Hepatocyte (in vitro differentiated cells): ENCODE data around the gene PRKAR1B. TPM values are rescaled to one million over a fixed set of nuclear protein-coding genes. Genes with fewer than 3 reads are reported as not detected.

Experiments
- DNase-seq: peaks from one replicate; pipeline ENCODE4 v3.0.0-alpha.2; 2016; ENCODE audit warnings: low spot score
- H2AFZ ChIP-seq: fragments of 200-600 bp; sonication (generic); 2 replicates; pipeline ENCODE4 v1.6.0; 2016; ENCODE audit warnings: antibody characterized with exemption, mild to moderate bottlenecking
- H3K27ac ChIP-seq: fragments of 200-600 bp; sonication (generic); 2 replicates; pipeline ENCODE4 v1.5.1; 2016; ENCODE audit warnings: mild to moderate bottlenecking
- H3K27me3 ChIP-seq: fragments of 200-600 bp; sonication (generic); 2 replicates; pipeline ENCODE4 v1.6.1; 2016
- H3K36me3 ChIP-seq: fragments of 200-600 bp; sonication (generic); replicated peaks from 2 replicates; pipeline ENCODE4 v1.5.1; 2016; ENCODE audit warnings: low read depth; ENCODE audit not compliant: insufficient read depth
- H3K4me1 ChIP-seq: fragments of 200-600 bp; sonication (generic); 2 replicates; pipeline ENCODE4 v1.5.1; 2016; ENCODE audit warnings: mild to moderate bottlenecking, moderate library complexity; ENCODE audit not compliant: insufficient read depth
- H3K4me2 ChIP-seq: fragments of 200-600 bp; sonication (generic); 2 replicates; pipeline ENCODE4 v1.6.0; 2016
- H3K4me3 ChIP-seq: fragments of 200-600 bp; sonication (generic); 2 replicates; pipeline ENCODE4 v1.5.1; 2016; ENCODE audit warnings: mild to moderate bottlenecking
- H3K79me2 ChIP-seq: fragments of 200-600 bp; sonication (generic); 2 replicates; pipeline ENCODE4 v1.6.0; 2017; ENCODE audit warnings: mild to moderate bottlenecking
- H3K9me2 ChIP-seq: fragments of 200-600 bp; sonication (generic); replicated peaks from 2 replicates; pipeline ENCODE4 v1.6.0; 2017; ENCODE audit warnings: mild to moderate bottlenecking; ENCODE audit not compliant: insufficient read depth
- H3K9me3 ChIP-seq: fragments of 200-600 bp; sonication (generic); 2 replicates; pipeline ENCODE4 v1.5.1; 2016; ENCODE audit warnings: low read depth, mild to moderate bottlenecking
- H4K20me1 ChIP-seq: fragments of 200-600 bp; sonication (generic); 2 replicates; pipeline ENCODE4 v1.6.0; 2016; ENCODE audit warnings: mild to moderate bottlenecking; ENCODE audit not compliant: insufficient read depth, poor library complexity, severe bottlenecking
- CTCF ChIP-seq: fragments of 200-600 bp; sonication (generic); IDR thresholded peaks from 2 replicates; pipeline ENCODE4 v1.5.1; 2016; ENCODE audit warnings: antibody characterized with exemption, mild to moderate bottlenecking; ENCODE audit not compliant: poor library complexity
- EZH2 ChIP-seq: fragments of 200-600 bp; sonication (generic); IDR thresholded peaks from 2 replicates; pipeline ENCODE4 v1.6.1; 2016; ENCODE audit warnings: antibody characterized with exemption, mild to moderate bottlenecking, borderline replicate concordance
- EZH2phosphoT487 ChIP-seq: fragments of 200-600 bp; sonication (generic); IDR thresholded peaks from one replicate; pipeline ENCODE4 v1.6.1; 2018; ENCODE audit warnings: antibody characterized with exemption, mild to moderate bottlenecking, low read depth, moderate library complexity; ENCODE audit not compliant: unreplicated experiment, severe bottlenecking
- WGBS: methylation state at CpG from one replicate; pipeline ENCODE4 v1.1.6; 2016; ENCODE audit warnings: low lambda C conversion rate; ENCODE audit errors: missing lambda C conversion rate; 5-methylcytosine and 5-hydroxymethylcytosine counted together
- polyA plus RNA-seq: library from polyadenylated mRNA; unstranded; fragments of >200 nt; fragmentation: Nextera tagmentation; extraction: Ambion mirVana; gene quantifications from 2 replicates; pipeline ENCODE4 v1.2.1, GENCODE V29; 2016
- total RNA-seq: library from RNA; depleted of rRNA; stranded (reverse); fragments of >200 nt; gene quantifications from 2 replicates; pipeline ENCODE4 v1.2.3, GENCODE V29; 2014

Gene PRKAR1B
- total and polyA plus RNA-seq, 2 experiments from 2014 or later, result 16.6 to 28.7 TPM

DNA sequence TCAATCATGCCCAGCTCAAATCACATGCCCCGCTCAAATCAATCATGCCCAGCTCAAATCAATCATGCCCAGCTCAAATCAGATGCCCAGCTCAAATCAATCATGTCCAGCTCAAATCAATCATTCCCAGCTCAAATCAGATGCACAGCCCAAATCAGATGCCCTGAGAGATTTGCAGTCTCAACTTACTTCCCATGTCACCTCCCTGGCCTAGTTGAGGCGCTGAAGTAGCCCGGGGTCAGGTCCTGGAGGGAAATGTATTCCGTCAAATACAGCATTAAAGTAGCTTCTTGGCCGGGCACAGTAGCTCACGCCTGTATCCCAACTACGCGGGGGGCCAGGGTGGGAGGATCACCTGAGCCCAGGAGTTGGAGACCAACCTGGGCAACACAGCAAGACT is 15.7 kb upstream of the PRKAR1B start:
- Histone ChIP-seq H3K4me3 (no peak overlapping the region), H3K27ac (no peak overlapping the region), H3K4me2 (no peak overlapping the region), H3K9me2 (no peaks in the 10 kb centered on the region), H3K4me1 (no peaks in the 10 kb centered on the region), H2AFZ (no peak overlapping the region), H4K20me1 (no peaks in the 10 kb centered on the region), H3K36me3 (no peaks in the 10 kb centered on the region), H3K79me2 (peaks cover 28% of the 10 kb centered on the region), H3K9me3 (no peaks in the 10 kb centered on the region), H3K27me3 (no peaks in the 10 kb centered on the region)
- no peak for DNase-seq
- 94% methylated on average over 8 of the region's 8 CpGs for WGBS
- TF ChIP-seq EZH2phosphoT487 (no peak), CTCF (no peak), EZH2 (no peak)

- 93% methylated on average over 15 of the region's 15 CpGs for WGBS
- no peak for DNase-seq
- no peaks in the 10 kb centered on the region for H3K9me3 ChIP-seq
- H3K4me2 ChIP-seq, result no peak overlapping the region
- no peak overlapping the region for H3K27ac ChIP-seq
- H3K4me1 ChIP-seq, result no peaks in the 10 kb centered on the region
- peaks cover 33% of the 10 kb centered on the region for H3K79me2 ChIP-seq
- no peak for TF ChIP-seq EZH2phosphoT487
- no peak for TF ChIP-seq EZH2
- no peak for TF ChIP-seq CTCF
- H3K4me3 ChIP-seq, result no peak overlapping the region
- no peaks in the 10 kb centered on the region for H3K9me2 ChIP-seq
- H2AFZ ChIP-seq, result no peak overlapping the region
- H3K27me3 ChIP-seq, result no peaks in the 10 kb centered on the region
- no peaks in the 10 kb centered on the region for H3K36me3 ChIP-seq
- no peaks in the 10 kb centered on the region for H4K20me1 ChIP-seq
Measured at GRCh38 chr7:741850-742249, 14.8 kb upstream of the PRKAR1B start.

DNA sequence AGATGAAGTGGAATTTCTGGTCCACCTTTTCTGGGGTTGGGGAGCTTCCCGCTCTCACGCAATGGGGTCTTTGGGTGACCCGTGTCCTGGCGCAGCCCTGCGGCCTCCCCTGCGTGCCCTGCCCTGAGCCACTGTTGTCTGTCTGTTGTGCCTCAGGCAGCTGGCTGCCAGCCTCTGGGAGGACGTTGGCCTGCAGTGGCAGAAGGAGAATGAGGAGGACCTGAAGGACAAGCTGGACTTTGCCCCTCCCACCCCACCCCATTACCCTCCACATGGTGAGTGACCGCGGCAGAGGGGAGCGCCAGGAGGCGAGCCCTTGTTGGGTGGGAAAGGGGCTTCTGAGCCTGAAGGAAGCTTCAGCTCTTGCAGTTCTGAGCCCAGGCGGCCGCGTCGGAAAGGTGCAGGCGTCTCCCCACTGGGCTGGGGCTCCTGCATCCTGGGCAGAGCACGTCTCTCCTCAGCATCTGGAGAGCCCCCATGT is 14.2 kb upstream of the PRKAR1B start:
- TF ChIP-seq EZH2phosphoT487, result no peak
- no peak for TF ChIP-seq EZH2
- no peak for TF ChIP-seq CTCF
- H3K36me3 ChIP-seq, result no peaks in the 10 kb centered on the region
- no peaks in the 10 kb centered on the region for H3K9me3 ChIP-seq
- no peak for DNase-seq
- H3K79me2 ChIP-seq, result peaks cover 36% of the 10 kb centered on the region
- no peak overlapping the region for H3K4me2 ChIP-seq
- no peaks in the 10 kb centered on the region for H3K9me2 ChIP-seq
- H2AFZ ChIP-seq, result no peak overlapping the region
- WGBS, result 95% methylated on average over 17 of the region's 17 CpGs
- no peak overlapping the region for H3K4me3 ChIP-seq
- no peak overlapping the region for H3K27ac ChIP-seq
- no peaks in the 10 kb centered on the region for H3K4me1 ChIP-seq
- no peaks in the 10 kb centered on the region for H4K20me1 ChIP-seq
- H3K27me3 ChIP-seq, result no peaks in the 10 kb centered on the region
